Body of pancreas (tissue), 4 donors: Measurements from ENCODE around the gene LARP1B.
"Not testable (repeated sequence)": the region's sequence is repeated elsewhere in the genome, so short reads cannot be mapped to it uniquely, and the experiment has no call there.

Source experiments
- CTCF ChIP-seq, 7 experiments: fragments of 450-650 bp in 4 of 7; fragments of 200-600 bp in 3 of 7; sonication (generic) in 3 of 7; IDR thresholded peaks; one replicate each; pipeline ENCODE4 v1.5.1; 2016 to 2019; ENCODE audit warnings: antibody characterized with exemption in 7 of 7
- POLR2A ChIP-seq, 3 donors: fragments of 450-650 bp; IDR thresholded peaks; one replicate each; pipeline ENCODE4 v1.6.1; 2016; ENCODE audit warnings: antibody characterized with exemption in 3 of 3, mild to moderate bottlenecking in 2 of 3

- not testable (repeated sequence) for TF ChIP-seq CTCF, POLR2A (IDR thresholded peaks at IDR 0.05)
Observed at GRCh38 chr4:128055441-128056206, 5.5 kb upstream of the LARP1B start.
